Hair follicular keratinocyte (primary cell): ENCODE results near the gene PTGDS. TPM values are rescaled to one million over a fixed set of nuclear protein-coding genes. Genes with fewer than 3 reads are reported as not detected.

Source experiments
- total RNA-seq: library from RNA; depleted of rRNA; stranded (reverse); fragments of >200 nt; gene quantifications from 2 replicates; pipeline ENCODE4 v1.2.3, GENCODE V29; 2015

Gene PTGDS
- total RNA-seq = not detected in 2 replicates

DNA sequence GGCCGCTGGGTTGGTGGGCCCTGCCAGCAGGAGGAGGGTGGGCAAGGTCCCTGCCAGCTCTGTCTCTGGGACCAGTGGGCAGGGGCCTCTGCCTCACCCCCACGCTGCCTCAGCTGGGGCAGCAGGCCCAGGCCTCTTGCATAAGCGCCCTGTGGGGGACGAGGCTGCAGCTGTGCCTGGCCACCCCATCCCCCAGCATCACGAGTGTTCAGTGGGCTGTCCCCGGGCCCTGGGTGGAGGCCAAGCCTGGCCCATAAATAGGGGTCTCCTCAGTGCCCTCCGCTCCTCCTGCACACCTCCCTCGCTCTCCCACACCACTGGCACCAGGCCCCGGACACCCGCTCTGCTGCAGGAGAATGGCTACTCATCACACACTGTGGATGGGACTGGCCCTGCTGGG is at the start of gene PTGDS:
Gene PTGDS (plus strand): TSS at position 282 of the 400 bp plus-strand sequence. CDS start 75 bp downstream, at position 357.

DNA sequence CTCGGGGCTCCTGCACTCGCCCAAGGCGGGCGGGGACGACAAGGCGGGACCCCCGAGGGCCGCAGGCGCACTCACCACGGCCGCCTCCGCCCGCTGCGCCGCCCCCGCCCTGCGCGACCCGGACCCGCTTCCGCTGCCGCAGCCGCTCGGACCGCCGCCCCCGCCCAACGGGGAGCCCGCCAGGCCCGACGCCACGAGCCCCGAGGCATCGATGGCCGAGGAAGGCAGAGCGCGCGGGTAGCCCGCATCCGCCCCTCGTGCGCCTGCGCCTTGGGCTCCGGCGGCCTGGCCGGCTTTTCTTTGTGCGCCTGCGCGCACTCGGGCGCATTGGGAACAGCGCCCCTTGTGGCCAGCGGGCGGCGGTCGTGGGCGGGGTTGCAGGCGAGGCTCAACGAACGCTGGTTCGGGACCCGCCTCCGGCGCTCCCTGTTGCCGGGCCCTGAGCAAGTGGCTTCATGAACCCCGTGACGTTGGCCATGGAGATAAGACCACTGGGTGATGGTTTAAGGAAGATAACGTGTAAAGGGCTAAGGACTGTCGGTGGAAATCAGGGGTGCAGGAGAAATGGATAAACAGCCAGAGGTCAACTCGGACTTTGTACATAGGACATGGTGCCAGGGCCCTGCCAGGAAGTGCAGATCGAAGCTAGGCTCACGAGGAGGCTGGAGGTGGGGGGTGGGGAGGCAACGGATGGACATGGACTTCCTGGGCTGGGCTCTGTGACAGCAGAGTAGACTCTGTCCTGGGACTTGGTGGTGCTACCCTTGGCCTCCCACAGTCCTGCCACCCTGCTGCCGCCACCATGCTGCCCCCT is 32.6 kb upstream of the PTGDS start, which contains the start of the genes C8G and FBXW5:
Gene C8G (plus strand): TSS at position 725 of the 814 bp plus-strand sequence. CDS start 78 bp downstream, at position 803.
Gene FBXW5 (minus strand): TSS at position 220 of the 814 bp plus-strand sequence. CDS start 655 bp downstream, outside the sequence.

DNA sequence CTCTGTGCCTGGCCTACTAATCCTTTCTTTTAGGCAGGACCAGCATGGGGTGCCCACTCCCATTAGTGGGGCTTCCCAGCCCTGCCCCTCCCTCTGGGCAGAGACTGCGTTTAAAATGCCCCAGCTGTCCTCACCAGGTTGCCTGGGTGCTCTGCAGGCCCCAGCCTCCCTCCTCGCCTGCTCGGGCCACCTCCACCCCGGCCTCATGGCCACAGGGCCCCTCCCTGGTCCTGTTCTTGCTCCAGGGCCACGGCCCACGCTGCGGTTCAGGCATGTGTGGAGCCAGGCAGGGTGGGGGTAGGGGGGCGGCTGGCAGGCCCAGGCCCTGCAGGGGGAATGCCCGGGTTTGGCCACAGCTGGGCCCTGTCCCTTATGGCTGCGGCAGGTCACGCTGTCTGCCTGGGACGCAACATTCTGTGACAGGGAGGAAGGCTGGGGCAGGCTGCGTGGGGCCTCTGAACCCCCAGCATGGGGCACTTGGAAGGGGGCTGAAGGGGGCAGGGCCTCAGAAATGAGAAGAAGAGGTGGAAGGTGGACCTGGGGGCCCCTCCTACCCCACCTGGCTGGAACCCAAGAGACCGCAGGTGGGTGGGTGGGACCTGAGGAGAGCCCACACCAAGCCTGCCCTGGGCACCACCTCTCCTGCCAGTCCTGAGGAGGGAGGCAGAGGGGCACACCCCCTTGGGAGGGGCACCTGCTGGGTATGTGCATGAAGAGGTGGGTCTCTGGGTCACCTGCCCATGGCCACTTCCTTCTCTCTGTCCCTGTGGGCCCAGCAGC is 25.6 kb upstream of the PTGDS start, which contains the start of gene LCN12:
Gene LCN12 (plus strand): TSS at position 733 of the 780 bp plus-strand sequence. CDS start 55 bp downstream, outside the sequence.

GRCh38 chr9:136982232-136983051 is 5.1 kb downstream of the PTGDS start, which contains the start of gene LCNL1:
Gene LCNL1 (plus strand): TSS chr9:136982993. CDS start chr9:136983587, 594 bp downstream.

GRCh38 chr9:136991993-136992818 is 14.9 kb downstream of the PTGDS start, which contains the start of gene PAXX:
Gene PAXX (plus strand): TSS chr9:136992422. CDS start chr9:136992444, 22 bp downstream.

GRCh38 chr9:136996361-136997292 is 19.3 kb downstream of the PTGDS start, which contains the start of gene CLIC3:
Gene CLIC3 (minus strand): TSS chr9:136996568. CDS start chr9:136996543, 25 bp downstream.

DNA sequence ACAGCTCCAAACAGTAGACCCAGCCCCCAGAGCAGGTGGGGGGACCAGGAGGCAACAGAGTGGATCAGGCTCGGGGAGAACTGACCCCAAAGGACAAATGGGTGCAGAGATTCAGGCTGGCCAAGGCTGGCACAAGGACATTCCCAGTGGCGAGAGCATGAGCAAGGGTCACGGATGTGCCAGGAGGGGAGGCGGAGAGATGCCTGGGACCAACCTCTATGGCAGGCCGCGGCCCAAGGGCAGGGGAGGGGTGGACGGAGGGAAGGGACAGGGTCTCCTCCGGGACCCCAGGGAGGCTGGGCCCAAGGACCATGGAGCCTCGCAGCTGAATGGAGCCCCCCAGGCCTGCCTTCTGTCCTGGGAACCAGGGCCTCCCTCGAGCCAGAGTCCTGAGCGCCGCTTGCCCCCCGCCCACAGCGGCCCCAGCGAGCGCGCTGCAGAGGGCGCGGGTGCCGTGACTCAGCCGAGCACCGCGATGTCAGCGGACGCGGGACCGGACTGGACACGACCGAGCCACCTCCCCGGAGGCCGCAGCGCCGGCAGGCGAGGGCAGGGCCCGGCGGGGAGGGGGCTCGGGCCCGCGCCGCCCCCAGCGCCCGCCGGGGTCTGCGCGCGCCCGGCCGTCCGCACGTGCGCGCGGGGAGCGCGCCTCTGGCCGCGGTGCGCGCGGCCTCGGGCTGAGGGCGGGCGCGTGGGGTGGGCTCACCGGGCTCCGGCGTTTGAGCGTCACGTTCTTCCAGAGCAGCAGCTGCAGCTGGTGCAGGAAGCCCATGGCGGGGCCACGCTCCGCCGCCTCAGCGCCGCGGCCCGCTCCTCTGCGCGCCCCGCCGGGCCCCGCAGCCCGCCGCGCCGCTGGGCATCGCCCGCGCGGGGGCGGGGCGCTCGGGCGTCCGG is 50.3 kb downstream of the PTGDS start, which contains the start of gene ABCA2:
Gene ABCA2 (minus strand): TSS at position 869 of the 894 bp plus-strand sequence. CDS start 97 bp downstream, at position 772.

Other genes with a start within 250 kb of the PTGDS start
- gene LCN10, start 234.6 kb upstream of the PTGDS start, total RNA-seq = not detected in 2 replicates
- not detected in 2 replicates for gene LCN6, start 229.0 kb upstream of the PTGDS start, total RNA-seq
- not detected in 2 replicates for gene LCN8, start 219.3 kb upstream of the PTGDS start, total RNA-seq
- gene LCN15, start 213.0 kb upstream of the PTGDS start, total RNA-seq = not detected in 2 replicates
- 240 and 247 TPM in 2 replicates for gene TMEM141, start 186.2 kb upstream of the PTGDS start, total RNA-seq
- 1.3 TPM in 1 of 2 replicates, not detected in the other for gene CCDC183, start 181.2 kb upstream of the PTGDS start, total RNA-seq
- gene RABL6, start 169.6 kb upstream of the PTGDS start, total RNA-seq = 82.2 and 126 TPM in 2 replicates
- 0.87 and 2.0 TPM in 2 replicates for gene AJM1, start 135.0 kb upstream of the PTGDS start, total RNA-seq
- 127 and 150 TPM in 2 replicates for gene PHPT1, start 128.1 kb upstream of the PTGDS start, total RNA-seq
- 2.6 and 3.1 TPM in 2 replicates for gene MAMDC4, start 125.2 kb upstream of the PTGDS start, total RNA-seq
- gene EDF1, start 111.2 kb upstream of the PTGDS start, total RNA-seq = 302 and 330 TPM in 2 replicates
- gene TRAF2, start 91.0 kb upstream of the PTGDS start, total RNA-seq = 10.0 and 16.7 TPM in 2 replicates
- gene FBXW5, start 32.8 kb upstream of the PTGDS start, total RNA-seq = 149 and 155 TPM in 2 replicates
- gene C8G, start 32.3 kb upstream of the PTGDS start, total RNA-seq = not detected in 2 replicates
- not detected in 2 replicates for gene LCN12, start 25.2 kb upstream of the PTGDS start, total RNA-seq
- gene LCNL1, start 5.5 kb downstream of the PTGDS start, total RNA-seq = not detected in 2 replicates
- 45.6 and 54.8 TPM in 2 replicates for gene PAXX, start 14.9 kb downstream of the PTGDS start, total RNA-seq
- 3.3 and 8.7 TPM in 2 replicates for gene CLIC3, start 19.1 kb downstream of the PTGDS start, total RNA-seq
- gene ABCA2, start 50.7 kb downstream of the PTGDS start, total RNA-seq = 0.95 and 5.2 TPM in 2 replicates
- gene FUT7, start 54.6 kb downstream of the PTGDS start, total RNA-seq = not detected in 2 replicates
- 2.9 and 9.0 TPM in 2 replicates for gene NPDC1, start 68.7 kb downstream of the PTGDS start, total RNA-seq
- 0.11 and 0.39 TPM in 2 replicates for gene ENTPD2, start 76.6 kb downstream of the PTGDS start, total RNA-seq
- gene SAPCD2, start 93.1 kb downstream of the PTGDS start, total RNA-seq = 4.0 and 10.3 TPM in 2 replicates
- gene UAP1L1, start 100.0 kb downstream of the PTGDS start, total RNA-seq = 1.2 and 3.8 TPM in 2 replicates
- gene MAN1B1, start 109.5 kb downstream of the PTGDS start, total RNA-seq = 63.0 and 80.3 TPM in 2 replicates
- gene DPP7, start 137.2 kb downstream of the PTGDS start, total RNA-seq = 25.3 and 29.1 TPM in 2 replicates
- gene GRIN1, start 161.7 kb downstream of the PTGDS start, total RNA-seq = 0.04 and 0.23 TPM in 2 replicates
- gene LRRC26, start 192.5 kb downstream of the PTGDS start, total RNA-seq = not detected in 2 replicates
- gene TMEM210, start 194.6 kb downstream of the PTGDS start, total RNA-seq = not detected in 2 replicates
- 8.4 and 11.1 TPM in 2 replicates for gene ANAPC2, start 211.1 kb downstream of the PTGDS start, total RNA-seq
- gene SSNA1, start 211.2 kb downstream of the PTGDS start, total RNA-seq = 95.3 and 137 TPM in 2 replicates
- 4.9 and 6.7 TPM in 2 replicates for gene TPRN, start 223.2 kb downstream of the PTGDS start, total RNA-seq
- gene TMEM203, start 228.1 kb downstream of the PTGDS start, total RNA-seq = 29.0 and 40.6 TPM in 2 replicates
- 9.0 and 11.4 TPM in 2 replicates for gene NDOR1, start 228.2 kb downstream of the PTGDS start, total RNA-seq
- gene RNF208, start 244.7 kb downstream of the PTGDS start, total RNA-seq = 0.23 TPM in 1 of 2 replicates, not detected in the other
- gene CYSRT1, start 247.7 kb downstream of the PTGDS start, total RNA-seq = 0.70 and 1.4 TPM in 2 replicates
- gene RNF224, start 250.0 kb downstream of the PTGDS start, total RNA-seq = 0.15 TPM in 1 of 2 replicates, not detected in the other